H1 (cell line): ENCODE data around the gene DIP2C. TPM values are rescaled to one million over a fixed set of nuclear protein-coding genes. Genes with fewer than 3 reads are reported as not detected.

Source experiments
- CTCF ChIA-PET: fragments of 300-600 bp; sonication (Branson Sonifier 250); formaldehyde crosslinking; loops from one replicate; lab custom pipeline; 2021; ENCODE audit not compliant: partially characterized antibody; lab: Charles Lee
- POLR2A ChIA-PET: fragments of 300-600 bp; sonication (Branson Sonifier 250); formaldehyde crosslinking; loops from one replicate; lab custom pipeline; 2021; ENCODE audit warnings: inconsistent platforms; ENCODE audit not compliant: partially characterized antibody; lab: Charles Lee
- DNase-seq, 2 experiments: peaks; one replicate each; pipeline versions ENCODE4 v3.0.0 to v3.0.0-alpha.2; 2010 to 2022; ENCODE audit warnings: low spot score in 2 of 2, low read depth in 1 of 2, mixed read lengths in 1 of 2
- FAIRE-seq: peaks from 2 replicates; lab custom pipeline; 2011; peaks lifted over from hg19 to GRCh38; lab: Jason Lieb, UNC
- H2AFZ ChIP-seq: 2 replicates; pipeline ENCODE4 v1.8.1; 2012; ENCODE audit warnings: low read length, inconsistent platforms
- H2AK5ac ChIP-seq: 2 replicates; pipeline ENCODE4 v1.6.1; 2013; ENCODE audit warnings: low read depth, low read length
- H2BK120ac ChIP-seq: replicated peaks from 2 replicates; pipeline ENCODE3; 2013; ENCODE audit warnings: low read depth, low read length, inconsistent platforms
- H2BK12ac ChIP-seq: 2 replicates; pipeline ENCODE4 v1.6.1; 2013; ENCODE audit warnings: low read depth, low read length
- H2BK15ac ChIP-seq: 2 replicates; pipeline ENCODE4 v1.6.1; 2013; ENCODE audit warnings: low read length
- H2BK20ac ChIP-seq: 2 replicates; pipeline ENCODE4 v1.6.1; 2013; ENCODE audit warnings: low read length
- H2BK5ac ChIP-seq: 2 replicates; pipeline ENCODE4 v1.6.1; 2013; ENCODE audit warnings: low read depth, low read length
- H3K14ac ChIP-seq: 2 replicates; pipeline ENCODE4 v1.6.1; 2013; ENCODE audit warnings: inconsistent platforms; ENCODE audit not compliant: insufficient read length
- H3K18ac ChIP-seq: 2 replicates; pipeline ENCODE4 v1.6.1; 2013; ENCODE audit warnings: low read length; ENCODE audit errors: extremely low read depth
- H3K23ac ChIP-seq: 2 replicates; pipeline ENCODE4 v1.6.1; 2013; ENCODE audit warnings: inconsistent platforms; ENCODE audit not compliant: insufficient read length
- H3K23me2 ChIP-seq: 2 replicates; pipeline ENCODE4 v1.6.1; 2013; ENCODE audit warnings: low read depth, low read length
- H3K27ac ChIP-seq: 2 replicates; pipeline ENCODE4 v1.6.1; 2011; ENCODE audit warnings: low read depth, low read length, inconsistent platforms
- H3K27me3 ChIP-seq, 4 experiments: replicated peaks in 1 of 4; 1 replicate in 1 of 4; 2 replicates in 3 of 4; pipeline versions ENCODE4 v1.6.1 to v1.8.1; 2011 to 2013; ENCODE audit warnings: low read length in 3 of 4, mild to moderate bottlenecking in 3 of 4, inconsistent platforms in 2 of 4, mixed read lengths in 2 of 4, moderate library complexity in 1 of 4; ENCODE audit not compliant: control insufficient read depth in 3 of 4, insufficient read depth in 3 of 4; ENCODE audit errors: extremely low read depth in 1 of 4
- H3K36me3 ChIP-seq, 4 experiments: 2 replicates each; pipeline versions ENCODE4 v1.6.1 to v1.8.1; 2011 to 2013; ENCODE audit warnings: mild to moderate bottlenecking in 4 of 4, low read length in 3 of 4, moderate library complexity in 2 of 4, control low read depth in 1 of 4, inconsistent platforms in 1 of 4; ENCODE audit not compliant: insufficient read depth in 4 of 4, control insufficient read depth in 2 of 4
- H3K4ac ChIP-seq: replicated peaks from 2 replicates; pipeline ENCODE3; 2013; ENCODE audit warnings: low read length, low read depth, mixed read lengths, inconsistent platforms; ENCODE audit not compliant: insufficient read length
- H3K4me1 ChIP-seq, 4 experiments: replicated peaks in 1 of 4; 1 replicate in 1 of 4; 2 replicates in 3 of 4; pipeline versions ENCODE4 v1.6.1 to v1.8.1; 2011 to 2013; ENCODE audit warnings: low read length in 3 of 4, inconsistent platforms in 2 of 4, mixed read lengths in 1 of 4; ENCODE audit not compliant: insufficient read depth in 4 of 4, control insufficient read depth in 3 of 4
- H3K4me2 ChIP-seq, 2 experiments: 2 replicates each; pipeline versions ENCODE4 v1.6.1 to v1.8.1; 2011 to 2013; ENCODE audit warnings: low read depth in 2 of 2, low read length in 2 of 2, control low read depth in 1 of 2, inconsistent platforms in 1 of 2, mild to moderate bottlenecking in 1 of 2; ENCODE audit not compliant: insufficient read depth in 1 of 2
- H3K4me3 ChIP-seq, 4 experiments: fragments of 200-600, 300-600 bp in 1 of 4; sonication (generic), shearing (Covaris generic), sonication (Bioruptor Twin) in 1 of 4; 2 replicates each; pipeline versions ENCODE4 v1.5.1 to v1.8.1; 2011 to 2016; ENCODE audit warnings: low read length in 4 of 4, low read depth in 3 of 4, control low read depth in 2 of 4, inconsistent platforms in 2 of 4, mild to moderate bottlenecking in 2 of 4, mixed read lengths in 1 of 4, moderate library complexity in 1 of 4; ENCODE audit not compliant: insufficient read depth in 2 of 4; ENCODE audit errors: extremely low read depth in 1 of 4
- H3K56ac ChIP-seq: replicated peaks from 2 replicates; pipeline ENCODE3; 2013; ENCODE audit warnings: low read depth, mild to moderate bottlenecking, mixed read lengths, low read length, inconsistent platforms; ENCODE audit not compliant: insufficient read length
- H3K79me1 ChIP-seq: 2 replicates; pipeline ENCODE4 v1.6.1; 2013; ENCODE audit warnings: low read depth, low read length, control low read depth
- H3K79me2 ChIP-seq, 2 experiments: 2 replicates each; pipeline versions ENCODE4 v1.6.1 to v1.8.1; 2012 to 2013; ENCODE audit warnings: low read length in 2 of 2, mild to moderate bottlenecking in 2 of 2, inconsistent platforms in 1 of 2; ENCODE audit not compliant: insufficient read depth in 2 of 2, control insufficient read depth in 1 of 2
- H3K9ac ChIP-seq, 4 experiments: replicated peaks in 1 of 4; 1 replicate in 1 of 4; 2 replicates in 3 of 4; pipeline versions ENCODE4 v1.6.1 to v1.8.1; 2011 to 2013; ENCODE audit warnings: low read depth in 3 of 4, low read length in 3 of 4, control low read depth in 2 of 4, mild to moderate bottlenecking in 2 of 4, moderate library complexity in 2 of 4, inconsistent platforms in 1 of 4; ENCODE audit errors: extremely low read depth in 1 of 4
- H3K9me3 ChIP-seq, 2 experiments: 2 replicates each; pipeline versions ENCODE4 v1.6.1 to v1.8.1; 2012 to 2013; ENCODE audit warnings: mild to moderate bottlenecking in 2 of 2, moderate library complexity in 2 of 2, control low read depth in 1 of 2, inconsistent platforms in 1 of 2, low read depth in 1 of 2, low read length in 1 of 2, mixed read lengths in 1 of 2; ENCODE audit not compliant: insufficient read depth in 2 of 2
- H4K20me1 ChIP-seq, 2 experiments: replicated peaks in 1 of 2; 2 replicates each; pipeline versions ENCODE3 to v1.8.1; 2011 to 2013; ENCODE audit warnings: inconsistent platforms in 2 of 2, low read length in 2 of 2, mild to moderate bottlenecking in 1 of 2; ENCODE audit not compliant: insufficient read depth in 2 of 2, control insufficient read depth in 1 of 2
- H4K5ac ChIP-seq: 2 replicates; pipeline ENCODE4 v1.6.1; 2013; ENCODE audit warnings: low read length, low read depth, mixed read lengths, inconsistent platforms; ENCODE audit not compliant: insufficient read length
- H4K8ac ChIP-seq: 2 replicates; pipeline ENCODE4 v1.8.0; 2013; ENCODE audit warnings: mild to moderate bottlenecking, moderate library complexity, low read length, inconsistent platforms; ENCODE audit not compliant: insufficient read depth; ENCODE audit errors: extremely low read depth
- H4K91ac ChIP-seq: replicated peaks from 2 replicates; pipeline ENCODE3; 2013; ENCODE audit warnings: low read length, mixed read lengths, inconsistent platforms; ENCODE audit not compliant: insufficient read length
- CBX5 ChIP-seq: fragments of 300-800, 300-1000 bp; sonication (generic); IDR thresholded peaks from 2 replicates; pipeline ENCODE4 v1.7.1; 2016; ENCODE audit warnings: antibody characterized with exemption, low read length, low read depth
- CBX8 ChIP-seq: fragments of 300-800, 300-1000 bp; sonication (generic); IDR thresholded peaks from 2 replicates; pipeline ENCODE4 v1.7.1; 2016; ENCODE audit warnings: low read depth, low read length, borderline replicate concordance
- EZH2 ChIP-seq: fragments of 200-600 bp; sonication (generic); IDR thresholded peaks from 2 replicates; pipeline ENCODE4 v1.7.1; 2012; ENCODE audit warnings: low read depth, mild to moderate bottlenecking, moderate library complexity, low read length, inconsistent platforms; ENCODE audit not compliant: severe bottlenecking
- HDAC2 ChIP-seq, 2 experiments: fragments of 300-600 bp in 1 of 2; sonication (generic) in 1 of 2; IDR thresholded peaks; 2 replicates each; pipeline ENCODE4 v1.6.1; 2011 to 2012; ENCODE audit warnings: low read depth in 2 of 2, low read length in 2 of 2, mild to moderate bottlenecking in 2 of 2, moderate library complexity in 2 of 2, borderline replicate concordance in 1 of 2, inconsistent platforms in 1 of 2
- MAFK ChIP-seq: IDR thresholded peaks from 2 replicates; pipeline ENCODE4 v1.6.1; 2012; ENCODE audit warnings: low read depth, mild to moderate bottlenecking, improper control_type of control experiment, low read length
- MAX ChIP-seq: IDR thresholded peaks from 2 replicates; pipeline ENCODE4 v1.6.1; 2012; ENCODE audit warnings: inconsistent platforms
- POLR2AphosphoS5 ChIP-seq: IDR thresholded peaks from 2 replicates; pipeline ENCODE4 v1.6.1; 2011; ENCODE audit warnings: low read depth, low read length
- POU5F1 ChIP-seq: IDR thresholded peaks from 2 replicates; pipeline ENCODE4 v1.6.1; 2011; ENCODE audit warnings: low read depth, mild to moderate bottlenecking, low read length, moderate library complexity
- SP2 ChIP-seq: IDR thresholded peaks from 2 replicates; pipeline ENCODE4 v1.6.1; 2012; ENCODE audit warnings: mild to moderate bottlenecking, low read length, inconsistent platforms
- TEAD4 ChIP-seq: IDR thresholded peaks from 2 replicates; pipeline ENCODE4 v1.6.1; 2012; ENCODE audit warnings: low read depth, low read length, inconsistent platforms, mixed read lengths
- WGBS, 2 experiments: shearing (Covaris generic) in 1 of 2; methylation state at CpG; one replicate each; pipeline versions ENCODE4 v1.1.6 to v1.1.7; 2013 to 2015; ENCODE audit warnings: low lambda C conversion rate in 2 of 2, mixed read lengths in 2 of 2, inconsistent platforms in 1 of 2, low coverage in 1 of 2, missing lambda C conversion rate in 1 of 2; ENCODE audit not compliant: insufficient replicate concordance in 2 of 2, insufficient coverage in 1 of 2, insufficient read length in 1 of 2; ENCODE audit errors: extremely low coverage in 1 of 2, missing lambda C conversion rate in 1 of 2; 5-methylcytosine and 5-hydroxymethylcytosine counted together
- polyA plus RNA-seq, 7 experiments: library from polyadenylated mRNA; depleted of rRNA in 3 of 7; stranded (reverse) in 5 of 7; unstranded in 2 of 7; fragments of >200 nt in 5 of 7; fragments of 200-250 nt in 2 of 7; gene quantifications; 1 replicate in 5 of 7; 2 replicates in 1 of 7; 4 replicates in 1 of 7; pipeline versions ENCODE4 v1.2.1 to v1.2.3, GENCODE V29; 2011 to 2013; ENCODE audit warnings: missing spikeins in 2 of 7, mixed read lengths in 2 of 7
- total RNA-seq: library from RNA; stranded (reverse); fragmentation: NEBNext Ultra II Directional; extraction: Animal tissue kit (Norgen Biotek cat#: 25700); gene quantifications from 2 replicates; pipeline ENCODE4 v1.2.1, GENCODE V29; 2021

DIP2C gene
- total and polyA plus RNA-seq, 2 of the 8 experiments (the other 6 are each of a cell fraction or from before 2014, with no cell fraction given) = 3.8 to 9.3 TPM

- no peak overlapping the region; the same call in 1 of the 2 replicates for H2BK15ac ChIP-seq
- no peaks in the 10 kb centered on the region for H3K36me3 ChIP-seq
- H4K91ac ChIP-seq = no peak overlapping the region
- H2BK120ac ChIP-seq = no peak overlapping the region
- H3K27ac ChIP-seq = no peak overlapping the region
- H3K14ac ChIP-seq = no peak overlapping the region
- no peak overlapping the region for H2BK12ac ChIP-seq
- H3K9ac ChIP-seq = no peak overlapping the region
- ChIA-PET POLR2A (interaction anchor here (1.8 kb wide), 1 partner anchor 13 kb away, joined by 6 read pairs; no protein-coding TSS in a partner anchor), CTCF (interaction anchor here (1.1 to 2.4 kb wide), 9 partner anchors 8 to 448 kb away, joined by 3 to 7 read pairs (median 4); no protein-coding TSS in a partner anchor)
- H4K8ac ChIP-seq = no peak overlapping the region
- no peak overlapping the region for H3K18ac ChIP-seq
- H3K56ac ChIP-seq = no peak overlapping the region
- FAIRE-seq (no peak), DNase-seq (no peak)
- WGBS, 2 experiments = 85% methylated on average over 20 of the region's 21 CpGs; no CpG with 5 or more reads in 1 of the 2 experiments
- H3K4me2 ChIP-seq = no peak overlapping the region; a peak in 1 of 4 replicates
- no peak overlapping the region for H2BK5ac ChIP-seq
- no peaks in the 10 kb centered on the region for H3K27me3 ChIP-seq
- peaks cover 11% of the 10 kb centered on the region; the same call in 1 of the 2 replicates for H3K79me1 ChIP-seq
- H2AK5ac ChIP-seq = no peak overlapping the region; the same call in 1 of the 2 replicates
- H4K5ac ChIP-seq = no peak overlapping the region
- no peak overlapping the region for H2BK20ac ChIP-seq
- no peak overlapping the region for H3K4me3 ChIP-seq
- no peak overlapping the region for H2AFZ ChIP-seq
- H3K9me3 ChIP-seq = no peaks in the 10 kb centered on the region
- 0 out of 4 replicates have a peak, but pooled peaks cover 0 to 4% of the 10 kb centered on the region in 2 experiments for H3K79me2 ChIP-seq
- no peaks in the 10 kb centered on the region for H3K23me2 ChIP-seq
- H4K20me1 ChIP-seq = peaks cover 7 to 16% of the 10 kb centered on the region in 2 experiments
- H3K4me1 ChIP-seq = peaks cover 5 to 25% (median 21%) of the 10 kb centered on the region in 4 experiments
- no peak overlapping the region for H3K23ac ChIP-seq
- no peak overlapping the region for H3K4ac ChIP-seq
- TF ChIP-seq POLR2AphosphoS5 = no peak
- no peak for TF ChIP-seq MAX
- TF ChIP-seq EZH2 = no peak
- no peak for TF ChIP-seq POU5F1
- TF ChIP-seq CBX8 = no peak
- TF ChIP-seq CBX5 = no peak
- no peak for TF ChIP-seq MAFK
- no peak for TF ChIP-seq TEAD4
- TF ChIP-seq SP2 = no peak
- TF ChIP-seq HDAC2 (IDR thresholded peaks at IDR 0.05; ENCODE audit: borderline replicate concordance in 1 of 2, low read depth in 2 of 2, low read length in 2 of 2) = no peak
These were observed 63.4 kb downstream of the DIP2C start for GRCh38 chr10:625751-626711.
